ENCODE data around the gene OBSL1.

Gene OBSL1

GRCh38 chr2:219565130-219566080 is 5.9 kb downstream of the OBSL1 start:
- no peak for DNase-seq

- no peak for DNase-seq
These were observed 7.9 kb downstream of the OBSL1 start for GRCh38 chr2:219563271-219563928.

- DNase-seq, result no peak
These were observed 9.0 kb downstream of the OBSL1 start for GRCh38 chr2:219562049-219563020.

GRCh38 chr2:219561179-219562048 is 9.9 kb downstream of the OBSL1 start:
- no peak for DNase-seq

GRCh38 chr2:219560893-219561178 is 10.5 kb downstream of the OBSL1 start:
- no peak for DNase-seq

GRCh38 chr2:219560037-219560892 is 11.1 kb downstream of the OBSL1 start:
- DNase-seq, result peak; percentile 28

GRCh38 chr2:219559156-219559915 is 12.0 kb downstream of the OBSL1 start:
- DNase-seq, result no peak

GRCh38 chr2:219557791-219558785 is 13.3 kb downstream of the OBSL1 start:
- no peak for DNase-seq

- no peak for DNase-seq
These were observed 14.0 kb downstream of the OBSL1 start for GRCh38 chr2:219557320-219557719.

- no peak for DNase-seq
These were observed 14.9 kb downstream of the OBSL1 start for GRCh38 chr2:219556413-219556812.

- DNase-seq, result no peak
These were observed 15.4 kb downstream of the OBSL1 start for GRCh38 chr2:219555956-219556355.

- DNase-seq, result no peak
These were observed 17.0 kb downstream of the OBSL1 start for GRCh38 chr2:219554350-219554749.

GRCh38 chr2:219553463-219553963 is 17.8 kb downstream of the OBSL1 start:
- DNase-seq, result no peak

- DNase-seq, result no peak
These were observed 18.2 kb downstream of the OBSL1 start for GRCh38 chr2:219553168-219553417.

- DNase-seq, result peak; percentile 86
These were observed 18.8 kb downstream of the OBSL1 start for GRCh38 chr2:219552382-219553167.

- DNase-seq, result no peak
These were observed 19.6 kb downstream of the OBSL1 start for GRCh38 chr2:219551441-219552381.

GRCh38 chr2:219549619-219550018 is 21.7 kb downstream of the OBSL1 start:
- DNase-seq, result no peak
